K562 (cell line): ENCODE results near the gene SHH. TPM values are rescaled to one million over a fixed set of nuclear protein-coding genes. Genes with fewer than 3 reads are reported as not detected.
A peak's percentile ranks its signal among the peaks of the same experiment; 100 is the strongest.

Experiments used
- ARID1B ChIP-seq: fragments of 450-650 bp; IDR thresholded peaks from 2 replicates; pipeline ENCODE4 v1.6.1; 2016; ENCODE audit warnings: antibody characterized with exemption, mild to moderate bottlenecking, inconsistent platforms
- CBX5 ChIP-seq: IDR thresholded peaks from 2 replicates; pipeline ENCODE4 v1.6.1; 2014; ENCODE audit warnings: low read depth, borderline replicate concordance
- E2F8 ChIP-seq: fragments of 450-650 bp; IDR thresholded peaks from 2 replicates; pipeline ENCODE4 v1.7.1; 2018; ENCODE audit warnings: mild to moderate bottlenecking, low read depth; ENCODE audit not compliant: partially characterized antibody
- ELF4 ChIP-seq: fragments of 450-650 bp; formaldehyde crosslinking; IDR thresholded peaks from 2 replicates; pipeline ENCODE4 v1.4.0; 2022; ENCODE audit warnings: missing genetic modification characterization
- FOXM1 ChIP-seq, 2 experiments: fragments of 450-650 bp in 1 of 2; sonication (generic) in 1 of 2; formaldehyde crosslinking in 1 of 2; IDR thresholded peaks; 2 replicates each; pipeline versions ENCODE4 v1.6.1 to v1.9.0; 2017 to 2022; ENCODE audit warnings: low read depth in 2 of 2, mild to moderate bottlenecking in 2 of 2, missing genetic modification reagents in 1 of 2, moderate library complexity in 1 of 2
- FOXP1 ChIP-seq: sonication (generic); formaldehyde crosslinking; IDR thresholded peaks from 2 replicates; pipeline ENCODE4 v1.8.0; 2022; ENCODE audit warnings: mild to moderate bottlenecking, missing genetic modification reagents
- GABPB1 ChIP-seq: sonication (generic); formaldehyde crosslinking; IDR thresholded peaks from 2 replicates; pipeline ENCODE4 v1.8.0; 2022; ENCODE audit warnings: mild to moderate bottlenecking, missing genetic modification reagents
- HIVEP1 ChIP-seq: fragments of 250-450 bp; sonication (Bioruptor Pico); IDR thresholded peaks from 2 replicates; pipeline ENCODE4 v1.4.0; 2020; ENCODE audit warnings: mild to moderate bottlenecking
- MXD1 ChIP-seq: fragments of 250-450 bp; sonication (Bioruptor Pico); IDR thresholded peaks from 2 replicates; pipeline ENCODE4 v1.8.0; 2021; ENCODE audit warnings: borderline replicate concordance, mild to moderate bottlenecking, moderate library complexity; ENCODE audit not compliant: poor library complexity, severe bottlenecking
- NFE2L1 ChIP-seq: fragments of 450-650 bp; IDR thresholded peaks from 2 replicates; pipeline ENCODE4 v1.6.1; 2016; ENCODE audit warnings: missing genetic modification characterization, low read depth, mild to moderate bottlenecking, missing compliant biosample characterization, moderate library complexity, borderline replicate concordance
- NFYB ChIP-seq: IDR thresholded peaks from 2 replicates; pipeline ENCODE4 v1.6.1; 2011; ENCODE audit warnings: mild to moderate bottlenecking, moderate library complexity; ENCODE audit not compliant: insufficient read length; ENCODE audit errors: extremely low read depth
- PHTF2 ChIP-seq: fragments of 250-450 bp; sonication (Bioruptor Pico); IDR thresholded peaks from 2 replicates; pipeline ENCODE4 v1.5.0; 2021; ENCODE audit warnings: mild to moderate bottlenecking
- PRMT5 ChIP-seq: sonication (generic); formaldehyde crosslinking; IDR thresholded peaks from 2 replicates; pipeline ENCODE4 v1.5.0; 2020; ENCODE audit warnings: missing genetic modification reagents
- RBFOX2 ChIP-seq: fragments of 200-400 bp; formaldehyde crosslinking; IDR thresholded peaks from 2 replicates; pipeline ENCODE4 v1.6.1; 2017; ENCODE audit warnings: low read depth, mild to moderate bottlenecking, low read length, moderate library complexity
- RNF2 ChIP-seq: sonication (generic); IDR thresholded peaks from 2 replicates; pipeline ENCODE4 v1.6.1; 2016
- RUNX1 ChIP-seq: sonication (generic); IDR thresholded peaks from 2 replicates; pipeline ENCODE4 v1.6.1; 2016; ENCODE audit warnings: antibody characterized with exemption, low read depth
- SMAD3 ChIP-seq: fragments of 450-650 bp; formaldehyde crosslinking; conservative IDR thresholded peaks from 2 replicates; pipeline ENCODE4 v1.4.0; 2020; ENCODE audit warnings: mild to moderate bottlenecking
- SMARCB1 ChIP-seq: IDR thresholded peaks from 2 replicates; pipeline ENCODE4 v1.6.1; 2011; ENCODE audit warnings: improper control_type of control experiment, low read depth; ENCODE audit not compliant: insufficient read length
- SMC3 ChIP-seq: conservative IDR thresholded peaks from 2 replicates; pipeline ENCODE4 v1.6.1; 2011; ENCODE audit warnings: low read depth, low read length, improper control_type of control experiment; ENCODE audit not compliant: insufficient read depth
- THRAP3 ChIP-seq: fragments of 450-650 bp; IDR thresholded peaks from 2 replicates; pipeline ENCODE4 v1.6.1; 2016; ENCODE audit warnings: mild to moderate bottlenecking, inconsistent platforms, borderline replicate concordance
- ZNF274 ChIP-seq: IDR thresholded peaks from 2 replicates; pipeline ENCODE4 v1.6.1; 2011; ENCODE audit warnings: low read depth, mild to moderate bottlenecking, low read length, moderate library complexity, borderline replicate concordance
- ZNF77 ChIP-seq: fragments of 250-450 bp; sonication (Bioruptor Pico); IDR thresholded peaks from 2 replicates; pipeline ENCODE4 v1.5.0; 2020
- ZNF830 ChIP-seq: fragments of 250-450 bp; sonication (Bioruptor Pico); IDR thresholded peaks from 2 replicates; pipeline ENCODE4 v1.5.0; 2021; ENCODE audit warnings: mild to moderate bottlenecking
- polyA plus RNA-seq, 8 experiments: library from polyadenylated mRNA; depleted of rRNA in 4 of 8; stranded (reverse) in 5 of 8; unstranded in 3 of 8; fragments of >200 nt; fragmentation: Nextera tagmentation in 2 of 8; fragmentation: Illumina TruSeq in 1 of 8; extraction: Ambion mirVana in 2 of 8; extraction: Trizol in 1 of 8; gene quantifications; 2 replicates each; pipeline versions ENCODE4 v1.2.1 to v1.2.3, GENCODE V29; 2011 to 2014; ENCODE audit warnings: inconsistent platforms in 1 of 8, missing spikeins in 1 of 8
- total RNA-seq, 7 experiments: library from RNA; depleted of rRNA in 6 of 7; stranded (reverse); fragments of >200 nt in 6 of 7; fragmentation: Illumina TruSeq in 2 of 7; extraction: Trizol in 2 of 7; gene quantifications; 2 replicates each; pipeline versions ENCODE4 v1.2.1 to v1.2.3, GENCODE V29; 2011 to 2021; ENCODE audit warnings: low replicate concordance in 1 of 7

SHH gene
- total and polyA plus RNA-seq, 9 of the 15 experiments (the other 6 are each of a cell fraction or from before 2014, with no cell fraction given), result 0.09 TPM; not detected in 8

GRCh38 chr7:155804897-155805825 lies 7.1 kb downstream of the SHH start (continued):
- TF ChIP-seq FOXM1 (IDR thresholded peaks at IDR 0.05; ENCODE audit: low read depth) (no peak), FOXM1 (CRISPR knock-in tag; IDR thresholded peaks at IDR 0.05; ENCODE audit: low read depth) (no peak), MXD1 (CRISPR knock-in tag) (no peak), RUNX1 (no peak), ZNF77 (no peak), ZNF830 (no peak), ZNF274 (no peak), SMAD3 (CRISPR knock-in tag) (no peak), NFE2L1 (tag) (no peak), E2F8 (no peak), THRAP3 (no peak), HIVEP1 (CRISPR knock-in tag) (no peak), RNF2 (no peak), PRMT5 (no peak), ARID1B (no peak), SMC3 (peak; percentile 31; the same call in 1 of the 2 replicates), CBX5 (no peak), RBFOX2 (0 out of 2 replicates have a peak, but pooled peaks have one; percentile 28), NFYB (no peak), GABPB1 (CRISPR knock-in tag) (peak; percentile 55; the same call in 1 of the 2 replicates), ELF4 (CRISPR knock-in tag) (no peak), SMARCB1 (no peak), PHTF2 (CRISPR knock-in tag) (no peak), FOXP1 (CRISPR knock-in tag) (0 out of 2 replicates have a peak, but pooled peaks have one; percentile 17)
